ENCODE data around the gene PLB1. TPM values are rescaled to one million over a fixed set of nuclear protein-coding genes. Genes with fewer than 3 reads are reported as not detected.
A peak's percentile ranks its signal among the peaks of the same experiment; 100 is the strongest.
"Not testable (repeated sequence)": the region's sequence is repeated elsewhere in the genome, so short reads cannot be mapped to it uniquely, and the experiment has no call there.

The PLB1 gene
- total RNA-seq, 4 donors from 2014 or later = 1.1 to 6.5 (median 2.3) TPM

DNA sequence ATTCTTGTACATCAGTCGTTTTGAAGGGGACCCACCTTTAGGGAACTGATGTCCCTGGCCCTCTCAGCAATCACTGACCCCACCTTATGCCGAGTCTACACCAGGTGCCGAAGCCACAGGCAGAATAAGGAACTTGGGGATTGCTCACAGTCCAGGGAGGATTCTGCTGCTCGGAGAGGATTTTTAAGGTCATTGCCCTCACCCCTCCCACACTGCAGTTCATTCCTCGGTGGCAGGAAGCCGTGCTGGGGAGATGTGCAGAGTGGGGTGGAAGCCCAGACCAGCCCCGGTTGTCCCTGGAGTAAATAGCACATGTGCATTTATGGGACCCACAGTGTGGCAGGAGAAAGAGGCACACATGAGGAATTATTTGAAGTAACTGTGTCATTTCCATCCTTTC lies 50.4 kb downstream of the PLB1 start:
- H3K36me3 ChIP-seq = no peaks in the 10 kb centered on the region
- DNase-seq = no peak
- intact Hi-C loops (cut with DNase I) = no loop called here
- WGBS, 2 donors = 29 to 30% methylated on average over 3 to 5 of the region's 7 CpGs
- no peak for TF ChIP-seq POLR2A (IDR thresholded peaks at IDR 0.05)
- TF ChIP-seq, protein P1, sequence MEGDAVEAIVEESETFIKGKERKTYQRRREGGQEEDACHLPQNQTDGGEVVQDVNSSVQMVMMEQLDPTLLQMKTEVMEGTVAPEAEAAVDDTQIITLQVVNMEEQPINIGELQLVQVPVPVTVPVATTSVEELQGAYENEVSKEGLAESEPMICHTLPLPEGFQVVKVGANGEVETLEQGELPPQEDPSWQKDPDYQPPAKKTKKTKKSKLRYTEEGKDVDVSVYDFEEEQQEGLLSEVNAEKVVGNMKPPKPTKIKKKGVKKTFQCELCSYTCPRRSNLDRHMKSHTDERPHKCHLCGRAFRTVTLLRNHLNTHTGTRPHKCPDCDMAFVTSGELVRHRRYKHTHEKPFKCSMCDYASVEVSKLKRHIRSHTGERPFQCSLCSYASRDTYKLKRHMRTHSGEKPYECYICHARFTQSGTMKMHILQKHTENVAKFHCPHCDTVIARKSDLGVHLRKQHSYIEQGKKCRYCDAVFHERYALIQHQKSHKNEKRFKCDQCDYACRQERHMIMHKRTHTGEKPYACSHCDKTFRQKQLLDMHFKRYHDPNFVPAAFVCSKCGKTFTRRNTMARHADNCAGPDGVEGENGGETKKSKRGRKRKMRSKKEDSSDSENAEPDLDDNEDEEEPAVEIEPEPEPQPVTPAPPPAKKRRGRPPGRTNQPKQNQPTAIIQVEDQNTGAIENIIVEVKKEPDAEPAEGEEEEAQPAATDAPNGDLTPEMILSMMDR (IDR thresholded peaks at IDR 0.05) = no peak
- peaks cover 13 to 37% (median 15%) of the 10 kb centered on the region in 3 donors for H3K4me1 ChIP-seq
- H3K27me3 ChIP-seq = no peaks in the 10 kb centered on the region
- H3K4me3 ChIP-seq = no peak overlapping the region
- no peaks in the 10 kb centered on the region for H3K9me3 ChIP-seq
- H3K27ac ChIP-seq = peak overlapping the region; percentile 42 to 76 (median 70)

DNA sequence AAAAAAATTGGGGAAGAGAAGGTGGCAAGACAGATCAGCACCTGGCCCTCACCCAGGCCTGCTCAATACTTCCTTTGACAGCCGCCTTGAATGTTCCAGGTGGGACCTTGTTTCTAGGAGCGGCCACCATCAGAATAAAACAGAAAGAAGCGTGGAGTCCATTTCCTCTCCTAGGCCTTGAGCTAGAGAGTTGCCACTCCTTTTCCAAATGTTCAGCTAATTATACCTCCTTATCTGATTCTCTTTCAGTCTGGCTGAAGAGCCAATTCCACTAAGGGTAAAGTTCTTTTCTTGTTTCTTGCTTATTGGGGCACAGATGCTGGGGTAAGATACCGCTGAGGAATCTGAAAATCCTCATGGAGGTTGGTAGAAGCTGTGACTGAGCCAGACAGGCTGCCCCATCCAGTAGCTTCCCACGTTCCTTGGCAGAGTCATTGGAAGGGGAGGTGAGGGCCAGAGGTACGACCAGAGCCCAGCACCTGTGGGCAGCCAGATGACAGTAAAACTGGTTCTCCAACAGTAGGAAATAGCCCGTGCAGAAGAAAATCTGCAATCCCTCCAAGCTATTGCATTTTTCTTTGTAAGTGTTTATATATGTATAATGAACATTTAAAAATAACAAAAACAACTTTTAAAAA lies 51.5 kb downstream of the PLB1 start:
- H3K4me3 ChIP-seq = no peak overlapping the region
- no peaks in the 10 kb centered on the region for H3K36me3 ChIP-seq
- no peak overlapping the region for H3K27ac ChIP-seq
- no peak for DNase-seq
- no peaks in the 10 kb centered on the region for H3K27me3 ChIP-seq
- no peaks in the 10 kb centered on the region for H3K9me3 ChIP-seq
- TF ChIP-seq, protein P1 (IDR thresholded peaks at IDR 0.05) = no peak
- TF ChIP-seq POLR2A (IDR thresholded peaks at IDR 0.05) = no peak
- intact Hi-C loops (cut with DNase I) = no loop called here
- 64 to 83% methylated on average over 6 to 7 of the region's 7 CpGs for WGBS, 2 donors
- peaks cover 13 to 37% (median 15%) of the 10 kb centered on the region in 3 donors for H3K4me1 ChIP-seq

DNA sequence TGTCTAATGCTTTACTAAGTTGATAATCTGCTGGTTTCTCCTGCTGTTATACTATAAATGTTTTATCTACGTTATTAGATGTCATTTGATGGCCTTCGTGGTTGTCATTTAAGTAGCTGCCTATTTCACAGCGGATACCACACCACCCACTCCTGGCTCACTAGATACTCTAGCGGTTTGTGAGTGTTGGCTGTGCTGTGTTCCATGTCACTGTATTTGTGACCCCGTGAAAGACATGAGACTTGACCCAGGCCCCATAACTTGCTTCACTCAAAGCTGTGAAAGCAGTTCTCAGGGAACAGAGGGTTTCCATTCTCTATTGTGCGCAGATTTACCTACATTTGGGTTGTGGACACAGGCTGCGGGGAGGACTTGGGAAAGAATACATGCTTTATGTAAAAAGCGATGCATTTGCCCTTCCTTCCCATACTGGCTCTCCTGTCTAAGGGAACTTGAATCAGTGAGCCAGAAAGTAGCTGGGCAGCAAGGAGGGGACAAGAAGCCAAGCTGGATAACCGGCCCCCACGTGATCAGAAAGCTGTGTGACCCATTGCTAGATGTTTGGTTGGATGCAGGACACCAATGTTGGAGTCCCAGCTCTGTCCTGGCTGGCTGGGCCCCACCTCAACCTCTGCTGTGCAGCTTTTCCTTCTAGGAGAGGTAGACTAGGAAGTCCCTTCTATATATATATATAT lies 52.2 kb downstream of the PLB1 start:
- WGBS, 2 donors = 82 to 88% methylated on average over 8 of the region's 10 CpGs
- peaks cover 13 to 37% (median 15%) of the 10 kb centered on the region in 3 donors for H3K4me1 ChIP-seq
- no peaks in the 10 kb centered on the region for H3K9me3 ChIP-seq
- no peaks in the 10 kb centered on the region for H3K36me3 ChIP-seq
- DNase-seq = no peak
- H3K27me3 ChIP-seq = no peaks in the 10 kb centered on the region
- TF ChIP-seq, protein P1 (IDR thresholded peaks at IDR 0.05) = no peak
- TF ChIP-seq POLR2A (IDR thresholded peaks at IDR 0.05) = no peak
- H3K27ac ChIP-seq = no peak overlapping the region
- no peak overlapping the region for H3K4me3 ChIP-seq
- intact Hi-C loops (cut with DNase I) = no loop called here

DNA sequence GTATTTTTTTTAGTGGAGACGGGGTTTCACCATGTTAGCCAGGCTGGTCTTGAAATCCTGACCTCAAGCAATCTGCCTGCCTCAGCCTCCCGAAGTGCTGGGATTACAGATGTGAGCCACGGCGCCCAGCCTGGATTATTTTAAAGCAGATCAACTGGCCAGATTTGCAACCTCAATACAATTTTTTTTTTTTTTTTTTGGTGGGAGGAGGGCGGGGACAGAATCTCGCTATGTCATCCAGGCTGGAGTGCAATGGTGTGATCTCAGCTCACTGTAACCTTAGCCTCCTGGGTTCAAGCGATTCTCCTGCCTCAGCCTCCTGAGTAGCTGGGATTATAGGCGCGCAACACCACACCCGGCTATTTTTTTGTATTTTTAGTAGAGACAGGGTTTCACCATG lies 54.5 kb downstream of the PLB1 start:
- H3K4me1 ChIP-seq = peaks cover 11 to 24% (median 14%) of the 10 kb centered on the region in 3 donors
- H3K27ac ChIP-seq; H3K4me3 ChIP-seq; DNase-seq; intact Hi-C loops (cut with DNase I); H3K27me3 ChIP-seq; H3K9me3 ChIP-seq; H3K36me3 ChIP-seq: not testable (repeated sequence)
- 74 to 90% methylated on average over 6 to 10 of the region's 10 CpGs for WGBS, 2 donors

DNA sequence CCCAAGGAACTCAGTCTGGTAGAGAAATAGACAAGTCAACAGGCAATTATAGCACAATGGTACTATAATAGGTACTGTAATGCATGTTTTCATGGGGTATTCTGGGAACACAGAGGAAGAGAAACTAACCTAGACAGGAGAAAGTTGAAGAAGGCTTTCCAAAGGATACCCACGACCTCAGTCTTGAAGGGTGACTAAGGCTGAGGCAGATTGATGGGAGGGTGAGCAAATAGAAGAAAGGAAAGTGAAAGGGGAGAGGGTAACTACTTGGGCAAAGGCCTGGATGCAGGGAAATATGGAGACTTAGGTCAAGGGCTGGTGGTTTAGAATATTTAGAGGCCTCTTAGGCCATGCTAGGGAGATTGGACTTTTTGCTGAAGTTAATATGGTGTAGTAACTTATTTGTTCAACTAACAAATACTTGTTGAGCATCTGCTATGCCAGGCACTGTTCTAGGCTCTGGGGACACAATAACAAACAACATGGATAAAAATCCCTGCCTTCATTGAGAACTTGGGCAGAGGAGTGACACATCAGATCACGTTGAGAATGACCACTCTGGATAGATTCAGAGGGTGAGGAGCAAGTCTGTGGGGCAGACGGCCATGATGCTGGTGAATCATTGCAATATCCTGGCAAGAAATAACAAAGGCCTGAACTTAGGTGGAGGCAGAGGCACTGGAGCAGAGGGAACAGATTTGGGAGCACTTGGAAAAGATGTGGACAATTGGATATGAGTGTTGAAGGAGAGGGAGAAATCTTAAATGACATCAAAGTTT lies 56.4 kb downstream of the PLB1 start:
- H3K4me1 ChIP-seq = peaks cover 0 to 6% (median 0%) of the 10 kb centered on the region in 3 donors
- no peak overlapping the region for H3K27ac ChIP-seq
- no peaks in the 10 kb centered on the region for H3K9me3 ChIP-seq
- TF ChIP-seq POLR2A (IDR thresholded peaks at IDR 0.05) = no peak
- TF ChIP-seq, protein P1 (IDR thresholded peaks at IDR 0.05) = no peak
- no peaks in the 10 kb centered on the region for H3K27me3 ChIP-seq
- H3K36me3 ChIP-seq = no peaks in the 10 kb centered on the region
- intact Hi-C loops (cut with DNase I) = no loop called here
- WGBS, 2 donors = 44 to 48% methylated on average over 3 of the region's 3 CpGs
- no peak for DNase-seq
- no peak overlapping the region for H3K4me3 ChIP-seq

Measured in esophagus squamous epithelium (tissue), 5 donors.